Measurements from ENCODE around the gene HTRA1.

- TF ChIP-seq CTCF (IDR thresholded peaks at IDR 0.05 in 2 of 3, conservative IDR thresholded peaks at IDR 0.05 in 1 of 3; ENCODE audit: insufficient read depth in 2 of 3, low read depth in 1 of 3, low read length in 3 of 3) (no peak), NKRF (IDR thresholded peaks at IDR 0.05; ENCODE audit: borderline replicate concordance) (no peak), MYNN (IDR thresholded peaks at IDR 0.05) (no peak), MYNN (CRISPR knock-in tag; IDR thresholded peaks at IDR 0.05) (no peak), ZKSCAN3 (CRISPR knock-in tag; IDR thresholded peaks at IDR 0.05) (no peak), REST (IDR thresholded peaks at IDR 0.05; ENCODE audit: borderline replicate concordance) (no peak), REST (CRISPR knock-in tag; IDR thresholded peaks at IDR 0.05; ENCODE audit: low read depth) (no peak), DMBX1 (CRISPR knock-in tag; IDR thresholded peaks at IDR 0.05; ENCODE audit: borderline replicate concordance) (no peak), TCFL5 (CRISPR knock-in tag; conservative IDR thresholded peaks at IDR 0.05) (no peak), HMGN3 (IDR thresholded peaks at IDR 0.05; ENCODE audit: borderline replicate concordance, extremely low read depth, insufficient read length, low read depth, low read length) (no peak)
These were observed 578 bp downstream of the HTRA1 start for GRCh38 chr10:122461729-122462532.

Data from K562 (cell line).